Stimulated activated CD4-positive, alpha-beta T cell treated with anti-CD3 and anti-CD28 coated beads, TNF-alpha, amount 100 ng/mL, for 48 hours (primary cell): ENCODE results near the gene KIF16B.
"Not testable (repeated sequence)": the region's sequence is repeated elsewhere in the genome, so short reads cannot be mapped to it uniquely, and the experiment has no call there.

Experiments used
- DNase-seq, 3 donors: peaks; one replicate each; pipeline ENCODE4 v3.0.0-alpha.2; 2020; ENCODE audit warnings: low read depth in 3 of 3

KIF16B gene, protein sequence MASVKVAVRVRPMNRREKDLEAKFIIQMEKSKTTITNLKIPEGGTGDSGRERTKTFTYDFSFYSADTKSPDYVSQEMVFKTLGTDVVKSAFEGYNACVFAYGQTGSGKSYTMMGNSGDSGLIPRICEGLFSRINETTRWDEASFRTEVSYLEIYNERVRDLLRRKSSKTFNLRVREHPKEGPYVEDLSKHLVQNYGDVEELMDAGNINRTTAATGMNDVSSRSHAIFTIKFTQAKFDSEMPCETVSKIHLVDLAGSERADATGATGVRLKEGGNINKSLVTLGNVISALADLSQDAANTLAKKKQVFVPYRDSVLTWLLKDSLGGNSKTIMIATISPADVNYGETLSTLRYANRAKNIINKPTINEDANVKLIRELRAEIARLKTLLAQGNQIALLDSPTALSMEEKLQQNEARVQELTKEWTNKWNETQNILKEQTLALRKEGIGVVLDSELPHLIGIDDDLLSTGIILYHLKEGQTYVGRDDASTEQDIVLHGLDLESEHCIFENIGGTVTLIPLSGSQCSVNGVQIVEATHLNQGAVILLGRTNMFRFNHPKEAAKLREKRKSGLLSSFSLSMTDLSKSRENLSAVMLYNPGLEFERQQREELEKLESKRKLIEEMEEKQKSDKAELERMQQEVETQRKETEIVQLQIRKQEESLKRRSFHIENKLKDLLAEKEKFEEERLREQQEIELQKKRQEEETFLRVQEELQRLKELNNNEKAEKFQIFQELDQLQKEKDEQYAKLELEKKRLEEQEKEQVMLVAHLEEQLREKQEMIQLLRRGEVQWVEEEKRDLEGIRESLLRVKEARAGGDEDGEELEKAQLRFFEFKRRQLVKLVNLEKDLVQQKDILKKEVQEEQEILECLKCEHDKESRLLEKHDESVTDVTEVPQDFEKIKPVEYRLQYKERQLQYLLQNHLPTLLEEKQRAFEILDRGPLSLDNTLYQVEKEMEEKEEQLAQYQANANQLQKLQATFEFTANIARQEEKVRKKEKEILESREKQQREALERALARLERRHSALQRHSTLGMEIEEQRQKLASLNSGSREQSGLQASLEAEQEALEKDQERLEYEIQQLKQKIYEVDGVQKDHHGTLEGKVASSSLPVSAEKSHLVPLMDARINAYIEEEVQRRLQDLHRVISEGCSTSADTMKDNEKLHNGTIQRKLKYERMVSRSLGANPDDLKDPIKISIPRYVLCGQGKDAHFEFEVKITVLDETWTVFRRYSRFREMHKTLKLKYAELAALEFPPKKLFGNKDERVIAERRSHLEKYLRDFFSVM (N-terminal part only)

DNA sequence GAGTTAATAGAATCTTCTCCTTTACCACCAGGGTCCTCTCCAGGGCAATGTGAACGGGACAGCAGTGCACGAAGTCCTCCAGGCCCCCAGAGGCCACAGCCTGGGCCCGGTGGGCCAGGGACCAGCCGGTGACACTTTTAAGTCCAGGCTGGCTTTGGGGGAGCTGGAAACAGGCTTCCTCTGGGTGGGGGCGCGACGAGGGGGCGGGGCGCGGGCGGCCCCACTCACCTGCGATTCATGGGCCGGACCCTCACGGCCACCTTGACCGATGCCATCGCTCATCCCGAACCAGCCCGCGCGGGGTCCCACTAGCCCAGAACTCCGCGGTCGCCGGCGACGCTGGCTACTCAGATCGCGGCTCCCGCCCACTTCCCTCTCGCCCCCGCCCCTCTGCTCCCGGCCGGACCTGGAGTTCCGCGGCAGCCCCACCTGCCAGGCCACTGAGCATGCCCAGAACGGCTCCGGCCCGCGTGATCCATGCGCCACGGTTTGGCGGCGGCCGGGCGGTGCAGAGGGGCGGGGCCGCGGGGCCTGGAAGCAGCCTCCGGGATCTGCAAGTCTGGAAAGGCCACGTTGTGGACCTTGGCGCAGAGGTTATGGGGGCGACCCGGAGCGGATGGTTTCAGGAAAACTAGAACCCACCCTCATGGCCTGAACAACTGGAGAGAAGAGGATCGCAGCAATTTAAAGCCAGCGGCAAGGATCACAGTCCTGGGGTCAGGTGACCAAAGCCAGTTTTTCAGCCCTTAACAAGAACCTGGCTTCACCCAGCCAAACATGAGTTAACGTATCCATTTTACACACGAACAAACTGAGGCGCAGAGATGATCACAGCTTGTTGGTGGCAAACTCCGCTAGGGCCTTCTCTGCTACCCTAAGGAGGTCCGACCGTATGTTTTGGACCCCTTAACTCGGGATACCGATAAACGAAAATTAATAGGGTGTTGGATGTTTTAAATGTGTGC is at the start of gene KIF16B:
KIF16B (minus strand) TSS at position 448 of the 965 bp plus-strand sequence; CDS start at position 275, 173 bp downstream.
- DNase-seq: peak; percentile 77 to 81 (median 77)

DNA sequence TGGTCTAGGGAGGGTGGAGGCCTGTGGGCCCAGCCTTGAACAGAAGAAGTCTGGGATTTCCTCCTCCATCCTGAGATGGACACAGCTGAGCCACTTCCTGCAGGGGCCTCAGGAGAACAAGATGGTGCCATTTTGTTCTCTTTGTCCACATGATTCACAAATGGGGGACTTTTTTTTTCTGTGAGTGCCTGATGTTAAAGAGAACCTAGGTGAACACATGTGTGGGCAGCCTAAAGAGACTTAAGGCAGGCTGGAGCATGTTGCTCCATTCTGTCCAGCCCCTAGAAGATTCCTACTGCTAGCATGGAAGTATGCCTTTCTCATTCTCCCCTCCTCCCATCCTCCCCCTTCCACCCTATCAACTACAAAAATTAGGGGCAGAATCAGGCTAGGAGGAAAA is 49.3 kb upstream of the KIF16B start:
- DNase-seq: no peak

DNA sequence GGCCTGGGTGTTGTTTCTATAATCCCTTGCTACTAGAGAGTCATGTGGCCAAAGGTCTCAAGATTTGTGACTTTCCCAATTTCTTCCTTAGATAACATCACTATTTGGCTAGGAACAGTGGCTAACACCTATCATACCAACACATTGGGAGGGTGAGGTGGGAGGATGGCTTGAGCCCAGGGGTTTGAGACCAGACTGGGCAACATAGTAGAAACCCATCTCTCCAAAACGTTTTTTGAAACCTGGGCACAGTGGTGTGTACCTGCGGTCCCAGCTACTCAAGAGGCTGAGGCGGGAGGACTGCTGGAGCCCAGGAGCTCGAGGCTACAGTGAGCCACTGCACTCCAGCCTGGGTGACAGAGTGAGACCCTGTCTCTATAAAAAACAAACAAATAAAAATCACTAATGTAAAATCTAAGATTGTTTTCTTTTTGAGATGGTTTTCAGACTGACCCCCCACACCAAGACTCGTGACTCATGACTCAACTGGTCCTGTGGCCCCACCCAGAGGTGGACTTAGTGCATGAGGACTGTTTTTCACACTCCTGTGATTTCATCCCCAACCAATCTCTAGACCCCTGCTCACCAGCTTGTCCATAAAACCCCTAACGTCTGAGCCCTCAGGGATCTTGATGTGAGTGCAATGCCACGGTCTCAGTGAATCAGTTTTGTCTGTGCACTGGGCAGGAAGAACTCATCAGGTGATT is 48.3 kb upstream of the KIF16B start:
- no peak for DNase-seq

DNA sequence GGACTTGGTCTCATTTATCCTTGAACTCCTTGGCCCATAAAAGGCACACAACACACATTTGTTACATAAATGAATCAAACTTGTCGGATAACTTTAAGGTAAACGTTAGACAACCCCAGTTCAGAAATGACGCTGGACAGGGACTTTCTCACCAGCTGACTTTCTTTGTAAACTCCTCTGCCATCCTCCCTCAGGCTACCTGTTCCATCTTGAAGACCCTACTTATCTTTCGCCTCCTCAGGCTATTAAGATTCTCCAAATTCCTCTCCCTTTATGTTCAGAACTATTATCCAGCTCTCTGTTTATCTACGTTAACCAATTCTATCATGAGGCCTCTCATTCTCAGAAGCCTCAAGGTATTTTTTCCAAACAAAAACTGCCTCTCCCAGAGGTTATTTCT is 47.7 kb upstream of the KIF16B start:
- DNase-seq: no peak

DNA sequence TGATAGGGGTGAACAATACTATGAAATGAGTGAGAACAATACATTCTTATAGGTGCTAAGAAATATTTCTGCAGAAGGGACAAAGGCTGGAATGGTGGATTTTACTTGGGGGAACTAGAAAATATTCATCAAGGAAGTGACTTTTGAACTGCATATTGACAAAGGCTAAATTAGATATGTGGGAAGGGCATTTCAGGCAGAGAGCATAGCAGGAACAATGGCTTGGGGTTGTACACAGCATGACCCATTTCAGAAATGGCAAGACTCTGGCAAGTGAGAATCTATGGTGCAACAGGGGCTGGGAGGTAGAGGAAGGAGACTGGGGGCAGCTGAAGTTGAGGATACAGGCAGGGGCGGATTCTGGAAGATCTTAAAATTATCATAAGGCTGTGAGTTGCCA is 46.7 kb upstream of the KIF16B start:
- no peak for DNase-seq

DNA sequence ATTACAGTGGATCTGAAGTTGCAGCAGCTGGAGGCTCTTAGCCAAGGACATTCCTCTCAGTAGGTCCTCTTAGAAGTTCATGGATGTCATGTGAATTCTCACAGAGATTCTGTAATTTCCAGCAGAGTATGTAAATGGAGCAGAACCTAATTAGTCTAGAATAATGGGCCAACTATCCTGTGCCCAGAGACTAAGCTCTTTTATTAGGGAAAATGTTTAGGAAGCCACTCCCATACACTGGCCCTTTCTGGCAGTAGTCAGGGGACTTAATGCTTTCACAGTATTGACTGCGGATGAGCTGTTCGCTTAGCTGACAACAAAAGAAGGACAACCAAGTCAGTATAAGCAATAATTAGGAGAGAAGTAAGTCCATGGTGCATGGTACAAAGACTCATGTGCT is 43.8 kb upstream of the KIF16B start:
- DNase-seq: no peak

DNA sequence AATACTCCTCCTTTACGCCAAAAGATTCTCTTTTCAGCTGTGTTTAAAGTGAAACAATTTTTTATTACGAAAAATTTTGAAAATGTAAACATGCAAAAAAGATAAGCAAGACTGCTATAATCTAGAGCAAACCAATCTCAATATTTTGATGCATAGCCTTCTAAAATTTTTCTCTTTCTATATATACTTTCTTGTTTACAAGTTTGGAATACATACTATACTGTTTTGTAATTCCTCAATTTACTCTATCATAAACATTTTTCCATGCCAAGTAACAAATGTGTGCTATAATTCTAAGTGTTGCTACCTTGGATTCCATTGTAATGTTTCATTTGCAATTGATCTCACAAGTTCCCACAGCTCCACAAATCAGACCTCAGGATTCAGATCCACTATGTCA is 43.1 kb upstream of the KIF16B start:
- DNase-seq: no peak

DNA sequence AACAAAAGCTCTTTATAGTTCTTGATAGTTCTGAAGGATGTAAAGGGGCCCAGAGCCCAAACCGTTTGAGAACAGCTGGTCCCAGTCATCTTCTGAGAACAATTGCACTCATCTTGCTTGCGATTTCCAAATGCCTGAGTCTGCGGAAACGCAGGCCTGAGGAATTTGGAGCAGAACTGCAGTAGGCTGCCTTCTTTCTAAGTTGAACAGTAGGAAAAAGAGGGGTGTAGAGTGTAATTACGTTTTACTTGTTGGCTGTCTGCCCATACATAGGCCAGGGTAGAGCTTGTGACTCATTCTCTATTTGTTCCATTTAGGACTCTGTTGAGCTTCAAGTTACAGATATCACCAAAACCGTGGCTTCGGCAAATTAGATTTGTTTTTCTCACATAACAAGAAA is 42.0 kb upstream of the KIF16B start:
- DNase-seq: no peak

DNA sequence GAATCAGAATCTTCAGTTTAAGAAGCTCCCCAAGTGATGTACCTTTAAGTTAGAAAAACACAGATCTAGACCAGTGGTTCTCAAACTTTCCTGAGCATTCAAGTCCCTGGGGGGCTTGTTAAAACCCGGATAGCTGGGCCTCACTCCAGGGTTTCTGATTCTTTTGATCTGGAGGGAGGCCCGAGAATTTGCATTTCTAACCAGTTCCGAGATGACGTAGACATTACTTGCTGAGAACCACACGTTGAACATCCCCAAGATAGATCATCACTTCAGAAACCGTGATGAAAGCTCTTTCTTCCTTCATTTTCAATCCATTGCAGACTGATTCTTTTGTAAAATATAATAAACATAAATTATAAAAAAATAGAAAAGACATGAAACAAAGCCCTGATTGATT is 40.7 kb upstream of the KIF16B start:
- no peak for DNase-seq

DNA sequence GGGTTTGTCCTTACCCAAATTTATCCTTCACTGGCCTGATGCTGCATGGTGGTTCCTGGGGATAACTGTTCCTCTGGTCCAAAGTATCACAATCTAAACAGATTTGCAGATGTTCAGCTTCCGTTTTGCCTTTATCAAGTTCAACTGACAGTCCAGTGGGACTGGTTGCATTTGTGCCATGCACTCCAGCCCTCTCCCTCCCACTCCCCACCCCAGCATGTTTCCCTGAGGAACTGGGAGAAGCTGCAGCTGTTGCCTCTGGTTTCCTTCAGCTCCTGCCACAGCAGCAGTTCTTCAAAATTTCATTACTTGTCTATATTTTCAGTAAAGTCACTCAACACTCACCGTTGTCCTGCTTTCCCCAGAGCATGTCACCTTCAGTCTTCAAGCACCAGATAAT is 39.5 kb upstream of the KIF16B start:
- DNase-seq: no peak

DNA sequence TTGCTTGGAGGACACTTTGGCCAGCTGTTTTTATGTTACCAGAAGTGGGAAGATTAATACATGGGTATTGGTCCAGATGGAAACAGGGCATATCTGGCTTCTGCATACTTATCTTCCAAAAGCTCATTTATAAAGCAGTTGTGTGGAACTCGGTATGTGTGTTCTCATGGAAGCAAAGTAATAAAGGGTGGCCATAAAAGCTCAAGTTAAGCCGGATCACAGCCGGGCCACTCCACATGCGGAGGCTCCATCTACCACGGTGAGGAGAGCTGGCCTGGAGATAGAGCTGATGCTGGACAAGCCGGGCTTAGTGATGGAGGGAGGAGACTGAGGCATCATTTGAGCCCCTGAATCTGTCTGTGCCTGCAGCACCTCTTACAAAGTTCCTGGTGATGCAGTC is 38.6 kb upstream of the KIF16B start:
- no peak for DNase-seq

DNA sequence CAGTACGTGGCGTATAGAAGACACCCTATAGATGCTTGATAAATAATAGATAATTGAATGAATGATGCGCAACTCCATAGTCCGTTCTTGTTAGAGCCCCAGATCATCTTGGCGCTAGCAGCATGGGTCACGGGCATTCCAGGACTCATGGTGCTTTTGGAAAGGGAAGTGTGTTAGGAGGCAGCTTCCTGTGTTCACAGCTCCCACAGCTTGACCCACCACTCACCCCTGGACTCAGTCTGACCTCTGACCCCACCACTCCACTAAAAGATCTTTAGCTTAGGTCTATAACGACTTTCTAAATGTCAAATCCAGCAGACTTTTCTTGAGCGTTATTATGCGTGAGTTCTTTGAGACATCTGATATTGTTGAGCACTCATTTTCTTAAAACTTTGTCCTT is 35.8 kb upstream of the KIF16B start:
- no peak for DNase-seq

DNA sequence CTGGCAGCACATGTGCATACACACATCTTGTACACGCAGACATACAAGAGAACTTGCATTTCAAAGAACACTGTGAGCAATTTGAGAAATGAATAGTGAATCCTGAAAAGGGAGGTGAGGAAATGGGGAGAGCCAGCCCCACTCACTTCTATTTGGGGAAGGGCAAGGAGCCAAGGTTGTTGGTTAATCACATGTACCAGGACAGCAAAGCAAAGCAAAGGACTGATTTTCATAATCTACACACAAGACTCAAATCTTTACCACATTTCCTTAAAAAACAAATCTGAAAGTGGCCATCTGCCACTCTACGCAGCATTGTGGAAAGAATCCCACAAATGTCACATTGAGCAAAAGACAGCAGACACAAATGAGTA is 35.0 kb upstream of the KIF16B start:
- DNase-seq: no peak

DNA sequence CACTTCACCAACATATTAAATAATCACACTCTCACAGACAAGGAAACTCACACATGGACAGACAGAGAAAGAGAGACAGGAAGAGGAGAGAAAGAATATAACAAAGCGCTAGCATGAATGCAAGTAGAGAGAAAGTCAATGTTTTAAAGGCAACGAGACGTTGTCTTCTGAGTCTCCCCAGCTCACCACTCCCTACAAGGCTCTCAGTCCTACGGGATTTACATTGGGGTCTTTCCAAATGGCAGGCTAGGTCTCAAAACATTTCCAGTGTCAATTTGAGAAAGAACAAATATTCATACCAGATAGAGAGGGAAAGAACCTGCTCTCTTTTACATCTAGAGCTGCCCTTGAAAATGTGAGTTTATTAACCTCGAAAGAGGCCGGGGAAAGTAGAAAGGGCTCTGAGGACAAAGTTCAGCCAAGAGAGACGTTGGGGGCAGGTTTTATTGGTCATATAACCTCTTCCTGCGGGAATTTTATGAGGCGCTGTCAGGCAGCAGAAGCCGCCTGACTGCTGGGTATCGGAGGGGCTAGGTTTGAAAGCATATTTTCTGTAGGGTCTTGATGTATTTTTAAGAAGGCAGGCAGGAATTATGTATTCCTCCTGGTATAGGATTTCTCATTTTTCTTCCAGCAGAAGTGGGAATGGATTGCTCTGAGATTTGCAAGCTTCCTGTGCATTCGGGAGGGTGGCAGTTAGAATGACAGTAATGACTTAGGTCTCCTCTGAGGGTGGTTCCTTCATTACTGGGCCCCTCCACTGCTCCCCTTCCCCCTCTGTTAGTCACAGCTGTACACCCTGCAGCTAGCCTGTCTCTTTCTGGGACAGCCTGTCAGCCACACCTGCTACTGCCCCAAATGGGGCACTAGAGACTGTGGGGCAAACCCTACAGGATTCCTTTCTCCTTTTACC is 34.4 kb upstream of the KIF16B start:
- DNase-seq: no peak

DNA sequence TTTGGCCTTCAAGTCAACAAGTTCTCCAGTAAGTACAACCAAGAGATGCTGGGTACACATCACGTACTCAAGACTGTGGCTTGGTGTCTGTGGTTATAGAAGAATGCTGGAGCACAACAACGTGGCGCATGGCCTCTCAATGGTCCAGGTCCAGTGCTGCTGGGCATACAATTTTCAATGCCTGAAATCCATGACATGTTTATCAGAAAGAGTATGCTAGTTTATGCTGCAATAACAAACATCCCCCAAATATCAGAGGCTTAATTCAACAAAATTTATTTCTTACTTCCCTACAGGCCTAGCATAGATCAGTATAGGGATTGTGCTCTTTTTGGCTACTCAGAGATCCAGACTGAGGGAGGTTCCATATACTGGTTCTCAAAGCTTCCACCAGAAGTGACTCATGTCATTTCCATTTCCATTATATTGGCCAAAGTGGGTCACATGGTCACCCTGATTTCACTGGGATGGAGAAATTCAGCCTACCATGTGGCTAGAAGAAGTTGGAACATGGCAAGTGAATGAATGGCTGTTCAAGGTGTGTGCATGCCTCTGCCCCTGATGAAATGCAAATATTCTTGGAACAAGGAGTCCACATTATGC is 33.3 kb upstream of the KIF16B start:
- no peak for DNase-seq

DNA sequence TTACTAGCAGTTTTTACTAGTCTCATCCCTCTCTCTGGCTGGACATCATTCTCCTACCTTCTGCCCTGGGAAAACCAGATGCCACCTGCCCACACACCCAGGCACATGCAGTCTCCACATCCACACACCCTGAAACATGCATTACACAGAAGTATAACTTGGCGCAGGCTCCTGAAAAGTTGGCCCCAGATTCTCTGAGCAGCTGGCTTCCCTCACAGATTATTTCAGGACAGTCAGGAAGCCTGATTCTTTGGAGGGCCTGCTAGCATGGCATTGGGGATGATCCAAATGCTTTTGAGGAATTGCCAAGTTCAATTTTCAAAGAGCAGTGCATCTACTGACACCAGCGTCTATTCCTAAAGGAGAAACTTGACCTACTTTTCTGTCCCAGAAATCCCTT is 27.8 kb upstream of the KIF16B start:
- no peak for DNase-seq

DNA sequence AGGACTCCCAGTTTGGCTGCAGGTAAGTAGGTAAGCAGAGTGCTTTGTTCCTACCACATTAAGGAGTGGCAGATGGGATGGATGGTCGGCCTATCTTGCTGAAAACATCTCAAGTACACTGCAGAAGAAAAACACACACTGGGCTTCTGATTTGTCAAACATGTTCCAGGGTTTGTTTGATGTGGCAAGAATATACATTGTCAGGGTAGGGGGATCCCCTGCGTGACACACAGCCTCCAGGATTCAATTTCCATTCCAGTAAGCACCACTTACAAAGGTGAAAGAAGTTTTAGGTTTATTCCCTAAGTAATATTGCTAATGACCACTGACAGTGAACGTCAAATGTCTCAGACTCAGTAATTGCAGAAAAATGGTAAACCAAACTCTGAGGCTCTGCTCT is 26.0 kb upstream of the KIF16B start:
- DNase-seq: peak in 1 of 3 donors; percentile 13

DNA sequence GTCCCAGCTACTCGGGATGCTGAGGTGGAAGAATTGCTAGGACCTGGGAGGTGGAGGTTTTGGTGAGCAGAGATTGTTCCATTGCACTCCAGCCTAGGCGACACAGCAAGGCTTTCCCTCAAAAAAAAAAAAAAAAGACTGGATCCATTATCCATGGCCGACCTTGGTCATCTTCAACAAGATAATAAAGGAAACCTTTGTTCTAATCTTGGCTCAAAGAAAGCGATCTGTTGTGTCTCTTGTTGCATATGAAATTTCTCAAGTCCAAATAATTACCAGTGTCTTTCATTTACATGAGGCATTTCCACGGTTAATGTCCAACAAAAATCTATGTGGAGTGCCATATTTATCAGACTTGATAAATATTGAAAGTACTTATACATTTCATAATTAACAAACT is 23.7 kb upstream of the KIF16B start:
- DNase-seq: no peak

DNA sequence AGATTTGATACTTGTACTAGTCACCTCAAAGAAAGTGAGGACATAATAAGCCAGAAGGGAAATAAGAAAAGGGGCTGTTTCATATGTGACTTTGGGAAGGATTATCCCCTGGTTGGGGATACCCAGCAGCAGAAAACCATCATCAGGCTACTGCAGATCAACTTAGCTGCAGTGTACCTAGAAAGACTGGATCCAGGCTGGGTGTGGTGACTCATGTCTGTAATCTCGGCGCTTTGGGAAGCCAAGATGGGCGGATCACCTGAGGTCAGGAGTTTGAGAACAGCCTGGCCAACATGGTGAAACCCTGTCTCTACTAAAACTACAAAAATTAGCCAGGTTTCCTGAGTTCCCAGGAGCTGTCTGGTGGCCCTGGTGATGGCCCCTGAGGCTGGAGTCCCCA is 23.2 kb upstream of the KIF16B start:
- not testable (repeated sequence) for DNase-seq
